ENCODE results near the gene ADSL.

The ADSL gene

DNA sequence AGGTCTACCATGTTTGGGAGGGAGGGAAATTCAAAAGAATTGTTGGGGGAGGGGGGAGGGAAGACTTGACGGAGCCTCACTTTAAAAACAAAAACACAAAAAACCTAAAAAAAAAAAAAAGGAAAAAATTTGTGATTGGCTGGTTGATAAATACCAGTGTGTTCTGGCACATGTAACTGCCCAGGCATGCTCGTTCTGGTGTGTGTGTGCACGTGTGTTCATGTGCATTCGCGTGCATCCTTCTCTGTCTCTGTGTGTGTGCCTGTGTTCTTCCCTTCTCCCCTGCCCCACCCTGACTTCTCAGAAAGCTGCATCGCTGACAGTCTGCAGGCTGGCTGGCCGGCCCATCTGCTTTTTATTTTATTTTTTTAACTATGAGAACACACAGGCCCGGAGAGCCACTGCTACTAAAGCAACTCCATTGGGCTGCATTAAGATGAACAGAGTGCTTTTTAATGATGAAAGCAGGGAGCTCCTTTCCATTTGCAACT, 22.6 kb upstream of the ADSL start:
- DNase-seq (ENCODE audit: extremely low read depth, insufficient read length) = no peak
- H3K36me3 ChIP-seq (ENCODE audit: control insufficient read depth, insufficient read depth, low read length) = peaks cover 14% of the 10 kb centered on the region
- no peak overlapping the region for H3K4me3 ChIP-seq (replicated peaks; ENCODE audit: low read depth, low read length)
- no peaks in the 10 kb centered on the region for H3K27me3 ChIP-seq (replicated peaks; ENCODE audit: control insufficient read depth, insufficient read depth, low read length)
- no peak for TF ChIP-seq CTCF (IDR thresholded peaks at IDR 0.05; ENCODE audit: insufficient read depth, low read length, poor library complexity, severe bottlenecking)

- no peak for DNase-seq (ENCODE audit: extremely low read depth, insufficient read length)
- Histone ChIP-seq H3K36me3 (ENCODE audit: control insufficient read depth, insufficient read depth, low read length) (peaks cover 14% of the 10 kb centered on the region), H3K27me3 (replicated peaks; ENCODE audit: control insufficient read depth, insufficient read depth, low read length) (no peaks in the 10 kb centered on the region), H3K4me3 (replicated peaks; ENCODE audit: low read depth, low read length) (no peak overlapping the region)
- no peak for TF ChIP-seq CTCF (IDR thresholded peaks at IDR 0.05; ENCODE audit: insufficient read depth, low read length, poor library complexity, severe bottlenecking)
Measured at GRCh38 chr22:40324468-40325305, 21.6 kb upstream of the ADSL start.

GRCh38 chr22:40325315-40325714, 21.0 kb upstream of the ADSL start:
- Histone ChIP-seq H3K27me3 (replicated peaks; ENCODE audit: control insufficient read depth, insufficient read depth, low read length) (no peaks in the 10 kb centered on the region), H3K36me3 (ENCODE audit: control insufficient read depth, insufficient read depth, low read length) (peaks cover 14% of the 10 kb centered on the region), H3K4me3 (replicated peaks; ENCODE audit: low read depth, low read length) (no peak overlapping the region)
- no peak for TF ChIP-seq CTCF (IDR thresholded peaks at IDR 0.05; ENCODE audit: insufficient read depth, low read length, poor library complexity, severe bottlenecking)
- no peak for DNase-seq (ENCODE audit: extremely low read depth, insufficient read length)

- TF ChIP-seq CTCF (IDR thresholded peaks at IDR 0.05; ENCODE audit: insufficient read depth, low read length, poor library complexity, severe bottlenecking) = no peak
- peaks cover 8% of the 10 kb centered on the region for H3K36me3 ChIP-seq (ENCODE audit: control insufficient read depth, insufficient read depth, low read length)
- no peak for DNase-seq (ENCODE audit: extremely low read depth, insufficient read length)
- no peak overlapping the region for H3K4me3 ChIP-seq (replicated peaks; ENCODE audit: low read depth, low read length)
- H3K27me3 ChIP-seq (replicated peaks; ENCODE audit: control insufficient read depth, insufficient read depth, low read length) = no peaks in the 10 kb centered on the region
Measured at GRCh38 chr22:40326905-40327735, 19.2 kb upstream of the ADSL start.

DNA sequence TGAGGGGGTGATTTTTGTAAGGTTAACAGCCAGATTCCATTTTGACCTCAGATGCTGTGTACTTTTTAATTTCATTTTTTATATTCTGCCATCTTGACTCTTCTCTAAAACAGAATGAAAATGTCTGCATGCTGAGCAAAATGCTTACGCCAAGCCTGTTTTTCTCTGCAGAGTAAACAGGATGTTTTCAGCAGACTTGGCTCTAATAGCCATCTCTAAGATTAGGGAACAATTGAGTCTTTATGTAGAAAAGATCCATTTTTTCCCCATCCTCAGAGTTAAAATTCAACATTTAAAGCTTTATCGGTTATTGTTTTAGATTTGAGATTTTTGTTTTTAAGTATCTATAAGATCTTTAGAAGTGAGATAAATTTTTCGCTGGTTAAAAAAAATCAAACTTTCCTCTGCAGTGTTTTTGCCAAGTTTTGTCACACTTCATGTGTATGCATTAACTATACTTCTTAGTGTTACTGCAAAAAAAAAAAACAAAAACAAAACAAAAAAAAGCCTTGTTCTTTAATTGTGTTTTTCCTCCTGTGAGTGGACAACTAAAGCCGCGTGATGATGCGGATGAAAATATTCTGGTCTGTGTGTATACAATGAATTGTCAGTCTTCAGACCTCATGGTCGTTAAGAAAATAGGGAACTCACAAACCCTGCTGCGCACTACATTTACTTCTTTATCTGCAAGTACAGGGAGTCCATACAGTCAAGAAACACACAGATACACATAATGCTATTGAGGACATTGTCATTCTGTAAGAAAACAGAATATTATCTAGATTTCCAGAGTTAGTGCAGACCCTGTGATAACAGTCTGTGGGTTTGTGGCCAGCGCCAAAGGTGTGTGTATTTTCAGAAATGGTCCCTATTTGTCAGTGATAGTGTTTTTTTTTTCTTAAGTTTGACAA, 17.5 kb upstream of the ADSL start:
- peaks cover 1% of the 10 kb centered on the region; the same call in 1 of the 2 replicates for H3K36me3 ChIP-seq (ENCODE audit: control insufficient read depth, insufficient read depth, low read length)
- H3K4me3 ChIP-seq (replicated peaks; ENCODE audit: low read depth, low read length) = no peak overlapping the region
- DNase-seq (ENCODE audit: extremely low read depth, insufficient read length) = no peak
- H3K27me3 ChIP-seq (replicated peaks; ENCODE audit: control insufficient read depth, insufficient read depth, low read length) = no peaks in the 10 kb centered on the region
- TF ChIP-seq CTCF (IDR thresholded peaks at IDR 0.05; ENCODE audit: insufficient read depth, low read length, poor library complexity, severe bottlenecking) = no peak

Data from GM06990 (cell line).